ENCODE results near the gene LYAR. TPM values are rescaled to one million over a fixed set of nuclear protein-coding genes. Genes with fewer than 3 reads are reported as not detected.
"Not testable (repeated sequence)": the region's sequence is repeated elsewhere in the genome, so short reads cannot be mapped to it uniquely, and the experiment has no call there.

LYAR gene
- total RNA-seq, 4 donors from 2014 or later: 13.7 to 21.3 (median 17.2) TPM

DNA sequence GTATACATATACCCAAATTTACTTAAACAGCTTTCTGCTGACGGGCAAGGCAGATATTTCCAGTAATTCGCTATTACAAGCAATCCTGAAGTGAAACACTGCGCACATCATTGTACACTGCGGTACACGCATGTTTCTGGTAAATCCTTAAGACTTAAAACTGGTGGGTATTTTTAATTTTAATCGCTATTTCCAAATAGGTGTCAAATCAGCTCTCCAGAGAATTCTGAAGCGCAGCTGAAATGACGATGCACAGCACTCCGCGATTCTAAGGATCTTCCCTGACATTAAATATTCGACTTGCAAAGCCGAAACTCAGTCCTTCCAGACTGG lies 42.3 kb downstream of the LYAR start:
- Histone ChIP-seq H3K4me3 (peak overlapping the region; percentile 91 to 98), H3K9me3 (no peaks in the 10 kb centered on the region), H3K4me1 (peaks cover 0 to 29% (median 15%) of the 10 kb centered on the region in 3 donors), H3K36me3 (peaks cover 0 to 34% of the 10 kb centered on the region in 2 donors), H3K27ac (peak overlapping the region; percentile 84 to 94 (median 90)), H3K27me3 (no peaks in the 10 kb centered on the region)
- whole genome bisulfite sequencing, 2 donors (ENCODE audit: low coverage in 1 of 2): 0% methylated on average over 5 to 6 of the region's 12 CpGs
- no peak for TF ChIP-seq POLR2AphosphoS5 (IDR thresholded peaks at IDR 0.05)
- no peak for TF ChIP-seq EP300 (IDR thresholded peaks at IDR 0.05)
- no peak for TF ChIP-seq CTCF (IDR thresholded peaks at IDR 0.05)
- no peak for TF ChIP-seq POLR2A (IDR thresholded peaks at IDR 0.05)
- ATAC-seq: no peak

DNA sequence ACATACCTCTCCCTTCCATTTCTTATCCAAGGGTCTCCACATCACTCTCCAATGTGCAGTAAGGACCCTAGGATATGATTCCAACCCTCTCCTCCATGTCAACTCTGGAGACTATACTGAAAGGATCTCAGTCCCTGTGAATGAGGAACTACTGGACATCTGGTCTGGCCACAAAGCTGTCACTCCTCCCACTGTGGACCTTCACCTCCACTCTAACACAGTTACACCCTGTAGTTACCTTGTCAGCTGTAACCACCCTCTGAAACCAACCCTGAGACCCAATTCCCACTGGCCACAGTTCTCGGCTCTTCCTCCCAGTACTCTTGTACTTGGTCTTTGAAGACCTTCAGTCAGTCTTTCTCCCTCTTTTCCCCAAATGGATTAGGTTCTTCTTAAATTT lies 44.8 kb downstream of the LYAR start:
- H3K4me3 ChIP-seq: no peak overlapping the region
- H3K9me3 ChIP-seq: no peaks in the 10 kb centered on the region
- no peaks in the 10 kb centered on the region for H3K27me3 ChIP-seq
- WGBS, 2 donors (ENCODE audit: low coverage in 1 of 2): 88 to 100% methylated on average over 1 of the region's 1 CpG
- peaks cover 0 to 29% (median 15%) of the 10 kb centered on the region in 3 donors for H3K4me1 ChIP-seq
- peaks cover 0 to 54% of the 10 kb centered on the region in 2 donors for H3K36me3 ChIP-seq
- H3K27ac ChIP-seq: no peak overlapping the region
- no peak for TF ChIP-seq POLR2A (IDR thresholded peaks at IDR 0.05)
- TF ChIP-seq CTCF (IDR thresholded peaks at IDR 0.05): no peak
- no peak for TF ChIP-seq POLR2AphosphoS5 (IDR thresholded peaks at IDR 0.05)
- TF ChIP-seq EP300 (IDR thresholded peaks at IDR 0.05): no peak
- ATAC-seq: no peak

- ATAC-seq, H3K27me3 ChIP-seq, H3K9me3 ChIP-seq, H3K27ac ChIP-seq, H3K4me1 ChIP-seq, H3K4me3 ChIP-seq: not testable (repeated sequence)
- 67 to 81% methylated on average over 3 of the region's 3 CpGs for whole genome bisulfite sequencing, 2 donors (ENCODE audit: low coverage in 1 of 2)
- peaks cover 0 to 94% of the 10 kb centered on the region in 2 donors for H3K36me3 ChIP-seq
Measured at GRCh38 chr4:4239551-4239950, 50.4 kb downstream of the LYAR start.

- no peak overlapping the region for H3K4me3 ChIP-seq
- no peak overlapping the region for H3K27ac ChIP-seq
- H3K9me3 ChIP-seq: peaks cover 0 to 9% (median 0%) of the 10 kb centered on the region in 3 donors
- peaks cover 0 to 42% of the 10 kb centered on the region in 2 donors for H3K36me3 ChIP-seq
- H3K27me3 ChIP-seq: peaks cover 4% of the 10 kb centered on the region
- TF ChIP-seq CTCF (IDR thresholded peaks at IDR 0.05) (no peak), EP300 (IDR thresholded peaks at IDR 0.05) (no peak), POLR2A (IDR thresholded peaks at IDR 0.05) (no peak), POLR2AphosphoS5 (IDR thresholded peaks at IDR 0.05) (no peak)
- no peak for ATAC-seq
- no peaks in the 10 kb centered on the region for H3K4me1 ChIP-seq
- 100% methylated on average over 2 of the region's 2 CpGs for WGBS, 2 donors (ENCODE audit: low coverage in 1 of 2)
Measured at GRCh38 chr4:4233610-4234009, 56.3 kb downstream of the LYAR start.

DNA sequence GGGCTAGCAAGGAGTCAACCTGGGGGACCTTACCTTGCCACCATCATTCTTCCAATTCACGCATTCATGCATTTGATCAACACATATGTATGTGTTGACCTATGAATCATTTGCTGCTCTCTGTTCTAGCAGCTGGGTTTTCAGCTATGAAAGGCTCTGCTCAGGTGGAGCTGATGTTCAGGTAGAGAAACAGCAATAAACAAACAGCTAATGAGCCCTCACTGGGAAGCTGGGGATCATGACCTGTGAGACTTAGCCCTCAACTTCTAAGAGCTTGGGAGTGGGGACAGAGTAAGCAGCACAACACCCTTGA lies 61.6 kb downstream of the LYAR start:
- Histone ChIP-seq H3K27me3 (peaks cover 57% of the 10 kb centered on the region), H3K4me3 (no peak overlapping the region), H3K27ac (no peak overlapping the region), H3K36me3 (no peaks in the 10 kb centered on the region), H3K4me1 (peaks cover 0 to 3% (median 0%) of the 10 kb centered on the region in 3 donors), H3K9me3 (peaks cover 0 to 11% (median 0%) of the 10 kb centered on the region in 3 donors)
- TF ChIP-seq POLR2AphosphoS5 (IDR thresholded peaks at IDR 0.05) (no peak), EP300 (IDR thresholded peaks at IDR 0.05) (no peak), POLR2A (IDR thresholded peaks at IDR 0.05) (no peak), CTCF (IDR thresholded peaks at IDR 0.05) (no peak)
- 67% methylated on average over 1 of the region's 1 CpG; no CpG with 5 or more reads in 1 of the 2 donors for WGBS, 2 donors (ENCODE audit: low coverage in 1 of 2)
- ATAC-seq: no peak
